Kidney epithelial cell (primary cell): ENCODE measurements around the gene PPP2CA. TPM values are rescaled to one million over a fixed set of nuclear protein-coding genes. Genes with fewer than 3 reads are reported as not detected.
A peak's percentile ranks its signal among the peaks of the same experiment; 100 is the strongest.

ENCODE experiments used
- DNase-seq: peaks from one replicate; pipeline ENCODE4 v3.0.0-alpha.2; 2010; ENCODE audit warnings: low read depth
- H3K27me3 ChIP-seq: 2 replicates; pipeline ENCODE4 v1.6.0; 2011; ENCODE audit warnings: low read length; ENCODE audit not compliant: control insufficient read depth, insufficient read depth
- H3K36me3 ChIP-seq: 2 replicates; pipeline ENCODE4 v1.5.1; 2011; ENCODE audit warnings: low read length; ENCODE audit not compliant: control insufficient read depth, insufficient read depth
- H3K4me3 ChIP-seq: 2 replicates; pipeline ENCODE4 v1.5.1; 2011; ENCODE audit warnings: low read depth, mild to moderate bottlenecking, control low read depth, low read length
- total RNA-seq: library from RNA; depleted of rRNA; stranded (reverse); fragments of >200 nt; gene quantifications from 2 replicates; pipeline ENCODE4 v1.2.3, GENCODE V29; 2015
- TF ChIP-seq, protein P1 (sequence below): IDR thresholded peaks from 2 replicates; pipeline ENCODE4 v1.5.1; 2011; ENCODE audit warnings: mild to moderate bottlenecking, moderate library complexity, low read length, control low read depth, inconsistent platforms; ENCODE audit not compliant: insufficient read depth, poor library complexity, severe bottlenecking

The PPP2CA gene
- total RNA-seq, 1 donor from 2014 or later: 249 TPM

DNA sequence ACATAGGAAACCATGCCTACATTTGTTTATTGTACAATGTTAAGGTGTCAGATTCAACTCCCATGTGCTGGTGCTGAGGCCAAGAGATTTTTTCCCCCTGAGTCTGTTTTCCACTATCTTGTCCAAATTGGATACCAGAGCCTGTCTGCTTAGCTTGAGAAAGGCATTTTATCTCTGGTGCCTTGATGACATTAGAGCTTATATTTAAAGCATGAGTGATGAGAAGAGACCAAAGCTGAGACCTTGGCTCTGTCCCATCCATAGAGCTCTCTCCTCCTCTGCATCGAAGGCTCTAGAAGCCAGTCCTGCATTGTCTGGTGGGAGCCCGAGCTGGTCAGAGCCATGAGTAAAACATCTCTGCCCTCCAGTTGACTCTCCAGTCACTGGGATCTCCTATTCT lies 10.4 kb upstream of the PPP2CA start:
- Histone ChIP-seq H3K36me3 (no peaks in the 10 kb centered on the region), H3K4me3 (no peak overlapping the region), H3K27me3 (no peaks in the 10 kb centered on the region)
- no peak for DNase-seq
- TF ChIP-seq, protein P1, sequence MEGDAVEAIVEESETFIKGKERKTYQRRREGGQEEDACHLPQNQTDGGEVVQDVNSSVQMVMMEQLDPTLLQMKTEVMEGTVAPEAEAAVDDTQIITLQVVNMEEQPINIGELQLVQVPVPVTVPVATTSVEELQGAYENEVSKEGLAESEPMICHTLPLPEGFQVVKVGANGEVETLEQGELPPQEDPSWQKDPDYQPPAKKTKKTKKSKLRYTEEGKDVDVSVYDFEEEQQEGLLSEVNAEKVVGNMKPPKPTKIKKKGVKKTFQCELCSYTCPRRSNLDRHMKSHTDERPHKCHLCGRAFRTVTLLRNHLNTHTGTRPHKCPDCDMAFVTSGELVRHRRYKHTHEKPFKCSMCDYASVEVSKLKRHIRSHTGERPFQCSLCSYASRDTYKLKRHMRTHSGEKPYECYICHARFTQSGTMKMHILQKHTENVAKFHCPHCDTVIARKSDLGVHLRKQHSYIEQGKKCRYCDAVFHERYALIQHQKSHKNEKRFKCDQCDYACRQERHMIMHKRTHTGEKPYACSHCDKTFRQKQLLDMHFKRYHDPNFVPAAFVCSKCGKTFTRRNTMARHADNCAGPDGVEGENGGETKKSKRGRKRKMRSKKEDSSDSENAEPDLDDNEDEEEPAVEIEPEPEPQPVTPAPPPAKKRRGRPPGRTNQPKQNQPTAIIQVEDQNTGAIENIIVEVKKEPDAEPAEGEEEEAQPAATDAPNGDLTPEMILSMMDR: no peak

DNA sequence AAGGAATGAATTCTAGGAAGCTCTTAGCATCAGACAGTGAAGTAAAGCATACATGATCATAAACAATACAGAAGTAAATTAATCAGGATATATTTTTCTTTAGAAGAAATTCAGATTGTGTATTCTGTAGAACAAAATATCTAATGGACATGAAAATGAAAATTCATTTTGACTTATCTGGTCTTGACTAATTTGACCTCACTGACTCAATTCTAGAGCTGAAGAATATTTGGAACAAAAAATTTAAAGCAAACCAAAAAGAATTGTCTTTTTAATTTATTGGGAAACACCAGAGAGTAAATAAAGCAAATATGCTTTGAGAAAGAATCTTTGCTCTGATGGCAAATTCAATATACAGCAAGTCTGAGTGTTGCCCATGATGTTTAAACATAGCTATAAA lies 2.8 kb upstream of the PPP2CA start:
- Histone ChIP-seq H3K36me3 (no peaks in the 10 kb centered on the region), H3K4me3 (no peak overlapping the region), H3K27me3 (no peaks in the 10 kb centered on the region)
- DNase-seq: no peak
- TF ChIP-seq, protein P1: no peak

DNA sequence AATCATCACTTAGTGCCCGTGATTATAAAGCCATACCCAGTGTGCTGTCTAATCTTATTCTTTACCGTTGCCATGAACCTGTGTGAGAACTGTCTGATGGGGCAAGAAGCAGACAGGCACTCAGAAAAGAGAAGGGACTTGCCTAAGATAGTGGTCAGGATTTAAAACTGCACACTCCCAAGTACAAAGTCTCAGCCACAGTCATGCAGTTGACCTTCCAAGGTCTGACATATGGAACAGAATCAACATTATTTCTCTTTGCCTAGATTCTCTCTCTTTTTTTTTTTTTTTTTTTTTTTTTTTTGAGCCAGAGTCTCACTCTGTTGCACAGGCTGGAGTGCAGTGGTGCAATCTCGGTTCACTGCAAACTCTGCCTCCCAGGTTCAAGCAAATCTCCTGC lies 1.9 kb upstream of the PPP2CA start:
- H3K4me3 ChIP-seq: no peak overlapping the region
- no peaks in the 10 kb centered on the region for H3K36me3 ChIP-seq
- no peaks in the 10 kb centered on the region for H3K27me3 ChIP-seq
- DNase-seq: no peak
- TF ChIP-seq, protein P1: no peak

DNA sequence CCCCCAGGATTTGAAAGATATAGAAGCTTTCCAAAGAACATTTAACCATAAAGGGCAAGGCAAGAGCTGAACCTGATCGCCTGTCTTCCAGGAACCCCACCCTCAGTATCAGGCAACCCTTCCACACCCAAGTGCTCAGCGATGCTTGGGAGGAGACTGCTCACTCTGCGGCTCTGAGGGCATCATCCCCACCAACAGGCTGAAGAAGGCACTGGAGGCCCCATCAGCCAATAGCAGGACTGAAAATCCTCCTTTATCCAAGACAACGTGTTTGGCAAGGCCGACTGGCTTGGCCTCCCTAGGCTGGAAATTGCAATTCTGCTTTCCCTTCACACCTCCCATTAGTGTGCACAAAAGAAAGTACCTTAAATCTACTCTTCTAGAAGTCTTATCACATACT lies 1.4 kb upstream of the PPP2CA start:
- Histone ChIP-seq H3K36me3 (no peaks in the 10 kb centered on the region), H3K27me3 (no peaks in the 10 kb centered on the region), H3K4me3 (peak overlapping the region; percentile 99)
- TF ChIP-seq, protein P1: no peak
- no peak for DNase-seq

DNA sequence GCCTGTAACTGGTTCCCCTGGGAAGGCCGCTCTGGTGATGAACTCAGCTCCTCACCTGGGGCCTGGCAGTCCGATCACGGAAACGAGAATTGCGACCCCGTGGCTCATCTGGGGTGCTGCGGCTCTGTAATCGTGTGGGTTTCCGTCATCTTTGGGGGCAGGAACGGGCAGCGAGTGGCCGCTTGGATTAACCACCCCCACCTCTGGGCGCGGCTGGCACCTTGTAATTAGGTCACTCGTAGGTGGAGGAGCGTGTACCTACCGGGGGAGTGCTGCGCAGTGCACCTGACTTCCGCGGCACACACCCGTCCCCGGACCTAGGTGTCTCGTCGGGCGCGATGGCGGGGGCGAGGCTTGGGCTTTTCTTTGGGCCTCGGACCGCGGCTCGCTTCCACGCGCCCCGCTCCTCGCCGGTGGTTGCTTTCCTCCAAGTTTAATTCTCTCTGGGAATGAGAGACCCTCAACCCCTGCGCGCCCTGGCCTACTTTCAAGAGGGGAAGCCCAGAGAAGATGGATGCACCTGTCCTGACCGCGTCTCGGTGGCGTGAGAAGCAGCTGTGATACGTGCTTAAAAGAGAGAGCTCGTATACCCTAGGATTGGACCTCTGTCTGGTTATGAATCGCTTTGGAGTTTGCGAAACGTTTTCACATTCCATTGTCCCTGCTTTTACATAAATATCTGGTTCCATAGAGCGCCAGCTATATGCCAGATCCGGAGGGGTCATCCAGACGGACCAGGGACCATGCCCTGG lies 744 bp upstream of the PPP2CA start:
- Histone ChIP-seq H3K27me3 (no peaks in the 10 kb centered on the region), H3K4me3 (peak overlapping the region; percentile 99), H3K36me3 (no peaks in the 10 kb centered on the region)
- no peak for DNase-seq
- TF ChIP-seq, protein P1: no peak
